HepG2 (cell line): ENCODE measurements around the gene NOL4L. TPM values are rescaled to one million over a fixed set of nuclear protein-coding genes. Genes with fewer than 3 reads are reported as not detected.

Experiments used
- HNF1A ChIP-seq, 2 experiments: sonication (generic) in 1 of 2; formaldehyde crosslinking in 1 of 2; IDR thresholded peaks; 2 replicates each; pipeline versions ENCODE4 v1.4.0 to v1.6.1; 2016 to 2020; ENCODE audit warnings: borderline replicate concordance in 1 of 2, low read depth in 1 of 2, mild to moderate bottlenecking in 1 of 2, missing genetic modification reagents in 1 of 2
- PBX2 ChIP-seq: IDR thresholded peaks from 2 replicates; pipeline ENCODE4 v1.6.1; 2016; ENCODE audit warnings: control low read depth
- PHF21A ChIP-seq: sonication (generic); formaldehyde crosslinking; IDR thresholded peaks from 2 replicates; pipeline ENCODE4 v1.5.0; 2020; ENCODE audit warnings: mild to moderate bottlenecking, missing genetic modification reagents
- RAD51 ChIP-seq: fragments of 450-650 bp; IDR thresholded peaks from 2 replicates; pipeline ENCODE4 v1.6.1; 2016; ENCODE audit warnings: borderline replicate concordance
- RFX1 ChIP-seq: fragments of 450-650 bp; IDR thresholded peaks from 2 replicates; pipeline ENCODE4 v1.6.1; 2017
- SNAPC4 ChIP-seq: sonication (generic); formaldehyde crosslinking; IDR thresholded peaks from 2 replicates; pipeline ENCODE4 v1.4.0; 2020; ENCODE audit warnings: mild to moderate bottlenecking, missing genetic modification reagents
- SNAPC5 ChIP-seq: sonication (generic); formaldehyde crosslinking; IDR thresholded peaks from 2 replicates; pipeline ENCODE4 v1.8.1; 2023; ENCODE audit warnings: mild to moderate bottlenecking, missing genetic modification reagents, borderline replicate concordance
- TCF12 ChIP-seq, 2 experiments: fragments of 450-650 bp in 1 of 2; sonication (generic) in 1 of 2; formaldehyde crosslinking in 1 of 2; IDR thresholded peaks; 2 replicates each; pipeline versions ENCODE4 v1.6.1 to v1.8.0; 2017 to 2022; ENCODE audit warnings: antibody characterized with exemption in 1 of 2, mild to moderate bottlenecking in 1 of 2, missing genetic modification reagents in 1 of 2, moderate library complexity in 1 of 2
- TRIM22 ChIP-seq: fragments of 450-650 bp; IDR thresholded peaks from 2 replicates; pipeline ENCODE4 v1.6.1; 2017
- WIZ ChIP-seq: sonication (generic); formaldehyde crosslinking; IDR thresholded peaks from 2 replicates; pipeline ENCODE4 v1.5.1; 2020; ENCODE audit warnings: mild to moderate bottlenecking, missing genetic modification reagents
- ZBTB20 ChIP-seq: sonication (generic); formaldehyde crosslinking; IDR thresholded peaks from 2 replicates; pipeline ENCODE4 v1.8.1; 2023; ENCODE audit warnings: missing genetic modification reagents, low read depth, mild to moderate bottlenecking, borderline replicate concordance
- ZFP62 ChIP-seq: sonication (generic); formaldehyde crosslinking; IDR thresholded peaks from 2 replicates; pipeline ENCODE4 v1.4.0; 2020; ENCODE audit warnings: missing genetic modification reagents
- ZFP90 ChIP-seq: sonication (generic); formaldehyde crosslinking; IDR thresholded peaks from 2 replicates; pipeline ENCODE4 v1.8.0; 2022; ENCODE audit warnings: missing genetic modification reagents, mild to moderate bottlenecking, inconsistent platforms, borderline replicate concordance
- ZNF326 ChIP-seq: sonication (generic); formaldehyde crosslinking; IDR thresholded peaks from 2 replicates; pipeline ENCODE4 v1.4.0; 2020; ENCODE audit warnings: missing genetic modification reagents, borderline replicate concordance
- ZNF335 ChIP-seq: sonication (generic); formaldehyde crosslinking; IDR thresholded peaks from 2 replicates; pipeline ENCODE4 v1.4.0; 2020; ENCODE audit warnings: missing genetic modification reagents
- ZNF446 ChIP-seq: sonication (generic); formaldehyde crosslinking; IDR thresholded peaks from 2 replicates; pipeline ENCODE4 v1.5.0; 2020; ENCODE audit warnings: mild to moderate bottlenecking, missing genetic modification reagents
- polyA plus RNA-seq, 8 experiments: library from polyadenylated mRNA; depleted of rRNA in 3 of 8; stranded (reverse) in 7 of 8; unstranded in 1 of 8; fragments of >200 nt; fragmentation: Illumina TruSeq in 4 of 8; extraction: Trizol in 4 of 8; gene quantifications; 2 replicates each; pipeline versions ENCODE4 v1.2.1 to v1.2.3, GENCODE V29; 2011 to 2016; ENCODE audit warnings: low read depth in 4 of 8, missing spikeins in 1 of 8, mixed read lengths in 1 of 8; ENCODE audit not compliant: insufficient read depth in 1 of 8
- total RNA-seq, 5 experiments: library from RNA; depleted of rRNA; stranded (reverse); fragments of >200 nt; fragmentation: Illumina TruSeq; extraction: Trizol; gene quantifications; 2 replicates each; pipeline ENCODE4 v1.2.3, GENCODE V29; 2016; ENCODE audit warnings: low read depth in 1 of 5

Gene NOL4L
- total and polyA plus RNA-seq, 2 of the 13 experiments (the other 11 are each of a cell fraction or from before 2014, with no cell fraction given), result 16.6 to 35.4 TPM

- no peak for TF ChIP-seq SNAPC4 (CRISPR knock-in tag)
- TF ChIP-seq ZBTB20 (CRISPR knock-in tag), result no peak
- TF ChIP-seq ZNF326 (CRISPR knock-in tag), result no peak
- TF ChIP-seq WIZ (CRISPR knock-in tag), result no peak
- peak; percentile 67 for TF ChIP-seq ZFP90 (CRISPR knock-in tag)
- peak; percentile 27; the same call in 1 of the 2 replicates for TF ChIP-seq ZNF446 (CRISPR knock-in tag)
- TF ChIP-seq PBX2 (CRISPR knock-in tag), result no peak
- no peak for TF ChIP-seq TRIM22
- no peak for TF ChIP-seq TCF12 (IDR thresholded peaks at IDR 0.05)
- peak; percentile 87 for TF ChIP-seq TCF12 (CRISPR knock-in tag; IDR thresholded peaks at IDR 0.05)
- TF ChIP-seq ZNF335 (CRISPR knock-in tag), result no peak
- TF ChIP-seq RAD51, result no peak
- TF ChIP-seq SNAPC5 (CRISPR knock-in tag), result no peak
- peak; percentile 14 for TF ChIP-seq PHF21A (CRISPR knock-in tag)
- TF ChIP-seq HNF1A (IDR thresholded peaks at IDR 0.05; ENCODE audit: low read depth), result no peak
- no peak for TF ChIP-seq HNF1A (CRISPR knock-in tag; IDR thresholded peaks at IDR 0.05; ENCODE audit: borderline replicate concordance)
- TF ChIP-seq RFX1, result no peak
- no peak for TF ChIP-seq ZFP62 (CRISPR knock-in tag)
Measured at GRCh38 chr20:32582659-32583580, 2.2 kb downstream of the NOL4L start (continued).
